GM19463 (cell line): ENCODE data around the gene TP53AIP1.
A peak's percentile ranks its signal among the peaks of the same experiment; 100 is the strongest.

Experiments
- ATAC-seq: cut with Tn5 transposase; IDR thresholded peaks from one replicate; pipeline ENCODE4 v1.9.1; 2021; ENCODE audit warnings: mild to moderate bottlenecking, moderate library complexity; ENCODE audit not compliant: unreplicated experiment

TP53AIP1 gene

GRCh38 chr11:128908391-128909246, 34.1 kb downstream of the TP53AIP1 start:
- no peak for ATAC-seq

GRCh38 chr11:128907585-128907984, 35.1 kb downstream of the TP53AIP1 start:
- ATAC-seq, result no peak

GRCh38 chr11:128906185-128907050, 36.3 kb downstream of the TP53AIP1 start:
- no peak for ATAC-seq

GRCh38 chr11:128905345-128906184, 37.1 kb downstream of the TP53AIP1 start:
- ATAC-seq, result peak; percentile 47

- peak; percentile 52 for ATAC-seq
Measured at GRCh38 chr11:128904656-128905344, 37.9 kb downstream of the TP53AIP1 start.

GRCh38 chr11:128904303-128904655, 38.4 kb downstream of the TP53AIP1 start:
- no peak for ATAC-seq

- ATAC-seq, result no peak
Measured at GRCh38 chr11:128903248-128904061, 39.2 kb downstream of the TP53AIP1 start.

- ATAC-seq, result no peak
Measured at GRCh38 chr11:128902515-128903066, 40.1 kb downstream of the TP53AIP1 start.

GRCh38 chr11:128901653-128902514, 40.8 kb downstream of the TP53AIP1 start:
- no peak for ATAC-seq

GRCh38 chr11:128900468-128900867, 42.2 kb downstream of the TP53AIP1 start:
- no peak for ATAC-seq

GRCh38 chr11:128898580-128899344, 43.9 kb downstream of the TP53AIP1 start:
- ATAC-seq, result no peak

GRCh38 chr11:128897826-128898225, 44.8 kb downstream of the TP53AIP1 start:
- ATAC-seq, result no peak

- no peak for ATAC-seq
Measured at GRCh38 chr11:128896356-128896755, 46.3 kb downstream of the TP53AIP1 start.

- ATAC-seq, result no peak
Measured at GRCh38 chr11:128895526-128895925, 47.1 kb downstream of the TP53AIP1 start.

- ATAC-seq, result no peak
Measured at GRCh38 chr11:128894685-128895084, 48.0 kb downstream of the TP53AIP1 start.

- no peak for ATAC-seq
Measured at GRCh38 chr11:128894286-128894681, 48.4 kb downstream of the TP53AIP1 start.

GRCh38 chr11:128893578-128894285, 48.9 kb downstream of the TP53AIP1 start:
- ATAC-seq, result peak; percentile 66
